CD1c-positive myeloid dendritic cell (primary cell): Measurements from ENCODE around the gene PSMD1.
"Not testable (repeated sequence)": the region's sequence is repeated elsewhere in the genome, so short reads cannot be mapped to it uniquely, and the experiment has no call there.

ENCODE experiments used
- DNase-seq: peaks from one replicate; pipeline ENCODE4 v3.0.0-alpha.2; 2016; ENCODE audit errors: extremely low spot score

Gene PSMD1

GRCh38 chr2:231056453-231057416 lies at the start of gene PSMD1:
Gene PSMD1 (plus strand): TSS chr2:231056867. CDS start chr2:231057026, 159 bp downstream.
- DNase-seq = peak; percentile 96

GRCh38 chr2:231007286-231008098 lies 49.2 kb upstream of the PSMD1 start:
- DNase-seq = no peak

- DNase-seq = no peak
Observed at GRCh38 chr2:231008131-231008530, 48.5 kb upstream of the PSMD1 start.

GRCh38 chr2:231009236-231009919 lies 47.3 kb upstream of the PSMD1 start:
- DNase-seq = no peak

- no peak for DNase-seq
Observed at GRCh38 chr2:231010201-231010730, 46.4 kb upstream of the PSMD1 start.

- no peak for DNase-seq
Observed at GRCh38 chr2:231011526-231011925, 45.1 kb upstream of the PSMD1 start.

- DNase-seq = no peak
Observed at GRCh38 chr2:231012463-231012862, 44.2 kb upstream of the PSMD1 start.

GRCh38 chr2:231013820-231014219 lies 42.8 kb upstream of the PSMD1 start:
- DNase-seq = no peak

GRCh38 chr2:231015478-231015877 lies 41.2 kb upstream of the PSMD1 start:
- DNase-seq = no peak

- no peak for DNase-seq
Observed at GRCh38 chr2:231015926-231016325, 40.7 kb upstream of the PSMD1 start.

GRCh38 chr2:231016566-231017230 lies 40.0 kb upstream of the PSMD1 start:
- no peak for DNase-seq

- DNase-seq = no peak
Observed at GRCh38 chr2:231017231-231017598, 39.5 kb upstream of the PSMD1 start.

GRCh38 chr2:231018184-231018583 lies 38.5 kb upstream of the PSMD1 start:
- no peak for DNase-seq

GRCh38 chr2:231025059-231025458 lies 31.6 kb upstream of the PSMD1 start:
- DNase-seq = not testable (repeated sequence)

- DNase-seq = no peak
Observed at GRCh38 chr2:231028889-231029288, 27.8 kb upstream of the PSMD1 start.

- DNase-seq = no peak
Observed at GRCh38 chr2:231029563-231029962, 27.1 kb upstream of the PSMD1 start.

- DNase-seq = no peak
Observed at GRCh38 chr2:231030725-231031124, 25.9 kb upstream of the PSMD1 start.

GRCh38 chr2:231032575-231033140 lies 24.0 kb upstream of the PSMD1 start:
- no peak for DNase-seq

- no peak for DNase-seq
Observed at GRCh38 chr2:231033147-231034132, 23.2 kb upstream of the PSMD1 start.
